ENCODE measurements around the gene KRTAP10-12. TPM values are rescaled to one million over a fixed set of nuclear protein-coding genes. Genes with fewer than 3 reads are reported as not detected.

The KRTAP10-12 gene
- total RNA-seq, 3 donors from 2014 or later = not detected

DNA sequence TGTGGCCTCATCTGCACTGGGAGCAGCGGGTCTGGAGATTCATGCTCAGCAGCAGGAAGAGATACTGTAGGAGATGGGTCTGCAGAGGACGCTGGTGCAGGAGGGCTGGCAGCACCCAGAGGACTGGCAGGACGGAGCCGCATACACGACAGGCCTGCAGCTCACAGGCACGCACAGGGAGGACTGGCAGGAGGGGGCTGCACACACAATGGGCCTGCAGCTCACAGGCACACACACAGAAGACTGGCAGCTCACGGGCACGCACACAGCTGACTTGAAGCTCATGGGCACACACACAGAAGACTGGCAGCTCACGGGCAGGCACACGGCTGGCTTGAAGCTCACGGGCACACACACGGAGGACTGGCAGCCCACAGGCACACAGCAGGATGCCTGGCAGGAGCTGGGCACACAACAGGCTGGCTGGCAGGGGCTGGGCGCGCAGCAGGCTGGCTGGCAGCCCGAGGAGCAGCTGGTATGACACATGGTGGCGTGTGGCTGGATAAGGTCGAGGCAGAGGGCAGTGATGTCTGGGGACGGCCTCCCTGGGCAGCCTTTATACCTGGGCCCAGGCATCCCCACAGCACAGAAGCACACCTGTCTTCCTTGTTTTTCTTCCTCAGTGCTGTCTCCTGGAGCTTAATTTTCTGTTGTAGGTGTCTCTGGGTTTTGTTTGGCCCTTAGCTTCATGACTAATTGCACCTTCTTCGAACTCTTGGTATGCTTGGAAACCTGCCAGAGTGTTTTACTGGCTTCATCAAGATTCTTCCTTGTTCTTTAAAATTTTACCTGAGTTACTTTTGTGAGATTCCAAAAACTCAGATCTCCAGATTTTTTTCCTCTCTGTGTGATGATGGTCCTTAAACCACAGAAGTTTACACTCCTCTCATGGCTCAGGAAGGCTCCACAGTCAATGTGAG, 30.3 kb upstream of the KRTAP10-12 start, which contains the start of gene KRTAP12-2:
Gene KRTAP12-2 (minus strand): TSS at position 527 of the 920 bp plus-strand sequence. CDS start 41 bp downstream, at position 486.
- Histone ChIP-seq H3K27ac (no peak within 1 kb of the TSS), H3K4me3 (no peak within 1 kb of the TSS), H3K9me3 (peaks cover 9 to 15% of the 10 kb centered on the region in 2 donors), H3K4me1 (no peaks in the 10 kb centered on the region), H3K27me3 (no peaks in the 10 kb centered on the region), H3K36me3 (no peaks in the 10 kb centered on the region)
- intact Hi-C loops (cut with DNase I; ENCODE audit: low total_unique reads) = no loop called here
- no peak for DNase-seq (ENCODE audit: low spot score in 2 of 2)
- TF ChIP-seq POLR2A (IDR thresholded peaks at IDR 0.05) (no peak), POLR2AphosphoS5 (IDR thresholded peaks at IDR 0.05) (no peak)
- TF ChIP-seq, protein P1, sequence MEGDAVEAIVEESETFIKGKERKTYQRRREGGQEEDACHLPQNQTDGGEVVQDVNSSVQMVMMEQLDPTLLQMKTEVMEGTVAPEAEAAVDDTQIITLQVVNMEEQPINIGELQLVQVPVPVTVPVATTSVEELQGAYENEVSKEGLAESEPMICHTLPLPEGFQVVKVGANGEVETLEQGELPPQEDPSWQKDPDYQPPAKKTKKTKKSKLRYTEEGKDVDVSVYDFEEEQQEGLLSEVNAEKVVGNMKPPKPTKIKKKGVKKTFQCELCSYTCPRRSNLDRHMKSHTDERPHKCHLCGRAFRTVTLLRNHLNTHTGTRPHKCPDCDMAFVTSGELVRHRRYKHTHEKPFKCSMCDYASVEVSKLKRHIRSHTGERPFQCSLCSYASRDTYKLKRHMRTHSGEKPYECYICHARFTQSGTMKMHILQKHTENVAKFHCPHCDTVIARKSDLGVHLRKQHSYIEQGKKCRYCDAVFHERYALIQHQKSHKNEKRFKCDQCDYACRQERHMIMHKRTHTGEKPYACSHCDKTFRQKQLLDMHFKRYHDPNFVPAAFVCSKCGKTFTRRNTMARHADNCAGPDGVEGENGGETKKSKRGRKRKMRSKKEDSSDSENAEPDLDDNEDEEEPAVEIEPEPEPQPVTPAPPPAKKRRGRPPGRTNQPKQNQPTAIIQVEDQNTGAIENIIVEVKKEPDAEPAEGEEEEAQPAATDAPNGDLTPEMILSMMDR (IDR thresholded peaks at IDR 0.05) = no peak

DNA sequence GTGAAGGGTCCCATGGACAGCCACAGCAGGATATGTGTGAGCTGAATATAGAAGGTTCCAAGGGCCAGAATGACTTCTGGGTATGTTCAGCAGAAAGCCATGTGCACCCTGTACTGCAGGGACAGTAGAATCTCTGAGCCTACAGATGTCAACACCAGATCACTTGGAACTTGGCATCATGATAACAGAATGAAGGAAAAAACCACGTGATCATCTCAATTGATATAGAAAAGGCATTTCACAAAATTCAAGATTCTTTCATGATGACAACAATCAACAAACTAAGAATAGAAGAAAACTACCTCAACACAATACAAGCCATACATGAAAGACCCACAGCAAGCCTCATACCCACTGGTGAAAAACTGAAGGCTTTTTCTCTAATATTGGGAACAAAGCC, 29.4 kb upstream of the KRTAP10-12 start:
- intact Hi-C loops (cut with DNase I; ENCODE audit: low total_unique reads) = no loop called here
- Histone ChIP-seq H3K27me3 (no peaks in the 10 kb centered on the region), H3K27ac (no peak overlapping the region), H3K9me3 (peaks cover 15 to 23% of the 10 kb centered on the region in 2 donors), H3K4me3 (no peak overlapping the region), H3K4me1 (no peaks in the 10 kb centered on the region), H3K36me3 (no peaks in the 10 kb centered on the region)
- no peak for TF ChIP-seq POLR2A (IDR thresholded peaks at IDR 0.05)
- TF ChIP-seq, protein P1 (IDR thresholded peaks at IDR 0.05) = no peak
- no peak for TF ChIP-seq POLR2AphosphoS5 (IDR thresholded peaks at IDR 0.05)
- no peak for DNase-seq (ENCODE audit: low spot score in 2 of 2)

DNA sequence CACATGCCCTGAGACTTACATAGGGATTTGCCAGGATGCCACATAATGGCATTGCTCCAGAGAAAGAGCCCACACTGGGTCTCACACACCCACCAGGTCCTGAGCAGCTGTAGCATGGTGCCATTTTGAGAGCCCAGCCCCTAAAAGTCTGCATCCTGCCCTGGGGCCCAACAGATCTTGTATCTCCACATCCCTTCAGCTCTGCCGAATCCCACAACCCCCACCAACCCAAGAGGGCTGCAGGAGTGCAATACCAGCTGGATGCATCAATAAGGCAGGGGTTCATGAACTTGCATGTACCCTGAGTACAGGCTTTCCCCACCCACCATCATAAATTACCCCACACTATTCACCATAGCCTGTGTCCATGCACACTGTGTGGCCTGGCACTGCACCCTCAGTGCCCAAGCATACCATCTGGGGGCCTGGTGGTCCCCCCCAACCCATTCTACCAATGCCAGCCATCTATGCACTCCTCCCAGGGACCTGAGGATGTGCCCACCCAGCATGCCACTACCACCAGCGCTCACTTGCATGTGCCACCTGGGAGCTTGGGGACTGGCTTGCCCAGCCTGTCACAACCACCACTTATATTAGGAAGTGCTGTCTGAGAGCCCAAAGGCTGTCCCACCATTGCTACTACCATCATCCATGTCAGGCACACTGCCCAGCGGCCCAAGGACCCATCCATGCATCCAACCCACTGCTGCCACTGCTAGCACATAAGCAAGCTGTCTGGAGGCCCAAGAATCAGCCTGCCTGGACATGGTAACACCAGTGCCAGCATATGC, 26.1 kb upstream of the KRTAP10-12 start:
- DNase-seq (ENCODE audit: low spot score in 2 of 2) = no peak
- intact Hi-C loops (cut with DNase I; ENCODE audit: low total_unique reads) = loop anchor here (10.0 kb wide), 1 partner anchor 146 kb away; no protein-coding TSS in a partner anchor

DNA sequence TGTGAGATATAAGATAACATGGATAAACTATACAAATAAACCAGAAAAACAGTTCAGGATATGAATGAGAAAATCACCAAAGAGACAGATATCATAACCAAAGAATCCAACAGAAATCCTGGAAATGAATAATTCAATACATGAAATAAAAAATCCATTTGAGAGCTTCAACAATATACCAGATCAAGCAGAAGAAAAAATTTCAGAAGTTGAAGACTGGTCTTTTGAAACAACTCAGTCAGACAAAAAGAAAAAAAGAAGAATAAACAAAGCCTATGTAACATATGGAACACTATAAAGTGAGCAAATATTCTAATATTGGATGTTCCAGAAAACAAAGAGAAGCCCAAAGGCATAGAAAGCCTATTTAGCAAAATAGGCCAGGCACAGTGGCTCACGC, 25.1 kb upstream of the KRTAP10-12 start:
- intact Hi-C loops (cut with DNase I; ENCODE audit: low total_unique reads) = loop anchor here (10.0 kb wide), 1 partner anchor 147 kb away; no protein-coding TSS in a partner anchor
- Histone ChIP-seq H3K9me3 (peaks cover 18 to 31% of the 10 kb centered on the region in 2 donors), H3K4me3 (no peak overlapping the region), H3K4me1 (no peaks in the 10 kb centered on the region), H3K36me3 (no peaks in the 10 kb centered on the region), H3K27ac (no peak overlapping the region), H3K27me3 (no peaks in the 10 kb centered on the region)
- no peak for DNase-seq (ENCODE audit: low spot score in 2 of 2)
- no peak for TF ChIP-seq POLR2AphosphoS5 (IDR thresholded peaks at IDR 0.05)
- TF ChIP-seq POLR2A (IDR thresholded peaks at IDR 0.05) = no peak
- TF ChIP-seq, protein P1 (IDR thresholded peaks at IDR 0.05) = no peak

More for the DNA sequence above, 26.1 kb upstream of the KRTAP10-12 start:
- Histone ChIP-seq H3K4me3 (no peak overlapping the region), H3K4me1 (no peaks in the 10 kb centered on the region), H3K9me3 (peaks cover 18 to 31% of the 10 kb centered on the region in 2 donors), H3K27me3 (no peaks in the 10 kb centered on the region), H3K36me3 (no peaks in the 10 kb centered on the region), H3K27ac (no peak overlapping the region)
- no peak for TF ChIP-seq POLR2A (IDR thresholded peaks at IDR 0.05)
- no peak for TF ChIP-seq POLR2AphosphoS5 (IDR thresholded peaks at IDR 0.05)
- TF ChIP-seq, protein P1 (IDR thresholded peaks at IDR 0.05) = no peak

All from breast epithelium (tissue), 4 donors.